ENCODE measurements around the gene RGS3. TPM values are rescaled to one million over a fixed set of nuclear protein-coding genes. Genes with fewer than 3 reads are reported as not detected.

Gene RGS3
- total and polyA plus RNA-seq, 10 of the 15 experiments (the other 5 are each of a cell fraction or from before 2014, with no cell fraction given), result 2.9 to 138 (median 28.8) TPM

GRCh38 chr9:113503131-113503541, 39.6 kb downstream of the RGS3 start (continued):
- no peak for TF ChIP-seq ZBTB33 (IDR thresholded peaks at IDR 0.05)
- TF ChIP-seq ZBTB11 (CRISPR knock-in tag; IDR thresholded peaks at IDR 0.05), result no peak
- no peak for TF ChIP-seq EED (IDR thresholded peaks at IDR 0.05; ENCODE audit: low read depth)
- no peak for TF ChIP-seq SREBF1 (IDR thresholded peaks at IDR 0.05; ENCODE audit: low read length)

- BruUV-seq (replicated peaks), result no TSS peak
- in situ Hi-C loops (cut with MboI) (no loop called here), intact Hi-C loops (cut with micrococcal nuclease; ENCODE audit: unreplicated experiment) (no loop called here)
- no peaks in the 10 kb centered on the region for H3K27me3 ChIP-seq (replicated peaks in 1 of 2; ENCODE audit: control insufficient read depth in 2 of 2, insufficient read depth in 2 of 2, low read length in 1 of 2)
- DNase-seq (ENCODE audit: low read depth, low spot score), result no peak
- no peak overlapping the region for H3K9ac ChIP-seq (ENCODE audit: control insufficient read depth, insufficient read depth, low read length)
- H3K9me3 ChIP-seq (replicated peaks; ENCODE audit: control insufficient read depth, insufficient read depth, low read length), result no peaks in the 10 kb centered on the region
- H3K4me1 ChIP-seq (ENCODE audit: control insufficient read depth, insufficient read depth, low read length), result peaks cover 14% of the 10 kb centered on the region
- POLR2A ChIA-PET, result interaction anchor here (0.7 to 1.0 kb wide), 2 partner anchors 55 to 75 kb away, joined by 3 read pairs; no protein-coding TSS in a partner anchor
- H4K20me1 ChIP-seq (ENCODE audit: control insufficient read depth, insufficient read depth), result no peaks in the 10 kb centered on the region
- TF ChIP-seq MXI1 (IDR thresholded peaks at IDR 0.05; ENCODE audit: low read depth, low read length), result no peak
- TF ChIP-seq EP300 (IDR thresholded peaks at IDR 0.05; ENCODE audit: borderline replicate concordance in 1 of 2, control insufficient read depth in 1 of 2, low read depth in 2 of 2, low read length in 2 of 2), result no peak
- TF ChIP-seq NFXL1 (IDR thresholded peaks at IDR 0.05; ENCODE audit: borderline replicate concordance), result no peak
- no peak for TF ChIP-seq SUZ12 (IDR thresholded peaks at IDR 0.05; ENCODE audit: unreplicated experiment)
- no peak for TF ChIP-seq FOS (IDR thresholded peaks at IDR 0.05; ENCODE audit: borderline replicate concordance, extremely low read depth, insufficient read length)
- TF ChIP-seq BCL3 (IDR thresholded peaks at IDR 0.05; ENCODE audit: borderline replicate concordance, insufficient read depth, low read depth, low read length, poor library complexity, severe bottlenecking), result no peak
- TF ChIP-seq SMAD5 (IDR thresholded peaks at IDR 0.05; ENCODE audit: low read depth), result no peak
- no peaks in the 10 kb centered on the region for H3K79me2 ChIP-seq (ENCODE audit: control insufficient read depth, insufficient read depth, low read length)
- WGBS (ENCODE audit: insufficient coverage, insufficient replicate concordance, low lambda C conversion rate, missing lambda C conversion rate), result 37% methylated on average over 9 of the region's 10 CpGs
- SMC1A ChIA-PET (ENCODE audit: uncharacterized antibody, unreplicated experiment), result interaction anchor here (0.6 to 1.2 kb wide), 2 partner anchors 13 to 45 kb away, joined by 3 read pairs; no protein-coding TSS in a partner anchor
- FAIRE-seq, result no peak
- no peak overlapping the region for H3K4me2 ChIP-seq (ENCODE audit: control insufficient read depth, insufficient read depth)
- no peak overlapping the region for H2AFZ ChIP-seq (ENCODE audit: control insufficient read depth, low read depth, low read length)
- ATAC-seq, result no peak
- CTCF ChIA-PET, result interaction anchor here (1.3 to 2.5 kb wide), 4 partner anchors 9 to 75 kb away, joined by 3 to 7 read pairs (median 4); no protein-coding TSS in a partner anchor
- RAD21 ChIA-PET (ENCODE audit: unreplicated experiment), result interaction anchor here (1.2 to 1.4 kb wide), 2 partner anchors 8 to 17 kb away, joined by 3 read pairs; no protein-coding TSS in a partner anchor
- no peak overlapping the region for H3K4me3 ChIP-seq
- no peaks in the 10 kb centered on the region for H3K36me3 ChIP-seq (ENCODE audit: control insufficient read depth in 2 of 2, insufficient read depth in 2 of 2, low read length in 1 of 2)
- H3K27ac ChIP-seq (ENCODE audit: control insufficient read depth, insufficient read depth), result no peak overlapping the region
Measured at GRCh38 chr9:113503613-113504211, 40.2 kb downstream of the RGS3 start.

Data from GM12878 (cell line).